ENCODE data around the gene PLOD1. TPM values are rescaled to one million over a fixed set of nuclear protein-coding genes. Genes with fewer than 3 reads are reported as not detected.

The PLOD1 gene
- polyA plus RNA-seq, 1 donor from 2014 or later = 2.1 TPM

GRCh38 chr1:11952455-11953109 lies 18.1 kb downstream of the PLOD1 start:
- no peak overlapping the region for H3K4me3 ChIP-seq (ENCODE audit: low read length)
- no peaks in the 10 kb centered on the region for H3K27me3 ChIP-seq (ENCODE audit: insufficient read depth, low read depth, low read length)
- H3K9me2 ChIP-seq (ENCODE audit: insufficient read depth, low read length) = no peaks in the 10 kb centered on the region
- no peaks in the 10 kb centered on the region for H3K9me3 ChIP-seq (ENCODE audit: low read length)
- no peaks in the 10 kb centered on the region for H4K20me1 ChIP-seq (ENCODE audit: insufficient read depth)
- no peaks in the 10 kb centered on the region for H3K36me3 ChIP-seq (ENCODE audit: insufficient read depth, low read length)
- H2AFZ ChIP-seq (ENCODE audit: low read depth, low read length) = no peak overlapping the region
- no peaks in the 10 kb centered on the region for H3F3A ChIP-seq (ENCODE audit: insufficient read depth, low read length, poor library complexity, severe bottlenecking)
- TF ChIP-seq TAF1 (IDR thresholded peaks at IDR 0.05; ENCODE audit: low read depth) (no peak), EZH2 (IDR thresholded peaks at IDR 0.05; ENCODE audit: borderline replicate concordance, insufficient read depth, low read length, poor library complexity, severe bottlenecking) (no peak), SMC3 (conservative IDR thresholded peaks at IDR 0.05; ENCODE audit: poor library complexity) (no peak), RAD21 (conservative IDR thresholded peaks at IDR 0.05) (no peak), MXI1 (conservative IDR thresholded peaks at IDR 0.05; ENCODE audit: poor library complexity, severe bottlenecking) (no peak), POLR2AphosphoS5 (IDR thresholded peaks at IDR 0.05) (no peak)
- H3K9ac ChIP-seq (ENCODE audit: low read length) = no peak overlapping the region
- H3K79me2 ChIP-seq (replicated peaks; ENCODE audit: insufficient read depth, low read length) = no peaks in the 10 kb centered on the region
- no peak overlapping the region for H3K4me2 ChIP-seq (ENCODE audit: low read length)
- no peak overlapping the region for H3K27ac ChIP-seq (ENCODE audit: low read length)

DNA sequence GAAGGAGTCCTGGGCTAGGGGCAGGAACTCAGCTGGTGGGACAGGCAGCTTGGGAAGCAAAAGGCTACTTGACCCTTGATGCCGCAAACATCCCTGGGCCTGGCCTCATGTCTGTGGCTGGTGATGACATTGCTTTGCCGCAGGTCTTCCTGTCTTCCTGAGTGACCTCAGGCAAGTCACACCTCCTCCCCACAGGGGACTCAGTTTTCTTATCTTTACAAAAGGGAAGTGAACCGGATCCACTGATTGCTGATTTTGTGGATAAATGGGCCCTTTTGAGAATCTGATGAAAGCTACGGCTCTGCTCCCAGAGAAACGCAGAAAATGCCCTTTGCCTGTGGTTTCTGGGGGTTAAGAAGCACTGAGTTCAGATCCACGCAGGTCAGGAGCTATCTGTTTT lies 20.7 kb downstream of the PLOD1 start:
- no peaks in the 10 kb centered on the region for H3K36me3 ChIP-seq (ENCODE audit: insufficient read depth, low read length)
- no peak overlapping the region for H3K4me3 ChIP-seq (ENCODE audit: low read length)
- H3K9me2 ChIP-seq (ENCODE audit: insufficient read depth, low read length) = no peaks in the 10 kb centered on the region
- H2AFZ ChIP-seq (ENCODE audit: low read depth, low read length) = no peak overlapping the region
- no peaks in the 10 kb centered on the region for H3K9me3 ChIP-seq (ENCODE audit: low read length)
- H3K27me3 ChIP-seq (ENCODE audit: insufficient read depth, low read depth, low read length) = no peaks in the 10 kb centered on the region
- no peaks in the 10 kb centered on the region for H3K79me2 ChIP-seq (replicated peaks; ENCODE audit: insufficient read depth, low read length)
- no peak overlapping the region for H3K9ac ChIP-seq (ENCODE audit: low read length)
- TF ChIP-seq POLR2AphosphoS5 (IDR thresholded peaks at IDR 0.05) (no peak), SMC3 (conservative IDR thresholded peaks at IDR 0.05; ENCODE audit: poor library complexity) (no peak), REST (IDR thresholded peaks at IDR 0.05; ENCODE audit: borderline replicate concordance) (no peak), RAD21 (conservative IDR thresholded peaks at IDR 0.05) (no peak), MXI1 (conservative IDR thresholded peaks at IDR 0.05; ENCODE audit: poor library complexity, severe bottlenecking) (no peak), EP300 (conservative IDR thresholded peaks at IDR 0.05; ENCODE audit: poor library complexity, severe bottlenecking) (no peak), EZH2 (IDR thresholded peaks at IDR 0.05; ENCODE audit: borderline replicate concordance, insufficient read depth, low read length, poor library complexity, severe bottlenecking) (no peak), CTCF (IDR thresholded peaks at IDR 0.05; ENCODE audit: poor library complexity, severe bottlenecking) (no peak), TAF1 (IDR thresholded peaks at IDR 0.05; ENCODE audit: low read depth) (no peak)
- H3K27ac ChIP-seq (ENCODE audit: low read length) = no peak overlapping the region
- H3F3A ChIP-seq (ENCODE audit: insufficient read depth, low read length, poor library complexity, severe bottlenecking) = no peaks in the 10 kb centered on the region
- no peaks in the 10 kb centered on the region for H4K20me1 ChIP-seq (ENCODE audit: insufficient read depth)
- no peak overlapping the region for H3K4me2 ChIP-seq (ENCODE audit: low read length)
